ENCODE results near the gene TCL1B. TPM values are rescaled to one million over a fixed set of nuclear protein-coding genes. Genes with fewer than 3 reads are reported as not detected.

The TCL1B gene
- total and polyA plus RNA-seq, 2 of the 4 experiments (the other 2 are of a cell fraction): not detected

GRCh38 chr14:95722525-95723190 is 36.4 kb downstream of the TCL1B start:
- Histone ChIP-seq H4K8ac (ENCODE audit: low read depth in 2 of 2, low read length in 2 of 2) (no peak overlapping the region), H3K18ac (ENCODE audit: low read depth, low read length) (no peak overlapping the region), H4K20me1 (ENCODE audit: insufficient read depth, low read length) (no peaks in the 10 kb centered on the region), H3K23ac (ENCODE audit: low read depth, low read length) (no peak overlapping the region), H2BK15ac (ENCODE audit: low read depth, low read length) (no peak overlapping the region), H2AK5ac (ENCODE audit: low read depth, low read length) (no peak overlapping the region), H2BK5ac (ENCODE audit: low read depth, low read length, poor library complexity, severe bottlenecking) (no peak overlapping the region), H3K56ac (ENCODE audit: extremely low read depth, insufficient read depth, low read length) (no peak overlapping the region), H3K9ac (ENCODE audit: low read depth, low read length) (no peak overlapping the region), H3K79me1 (ENCODE audit: low read depth in 1 of 2, low read length in 2 of 2) (no peaks in the 10 kb centered on the region), H2AFZ (replicated peaks; ENCODE audit: low read length, poor library complexity) (no peak overlapping the region), H3K27me3 (ENCODE audit: control insufficient read depth, insufficient read depth, low read length) (no peaks in the 10 kb centered on the region), H3K27ac (ENCODE audit: insufficient read depth, low read length) (no peak overlapping the region), H4K91ac (ENCODE audit: insufficient read depth, low read depth, low read length) (no peak overlapping the region), H3K4me1 (ENCODE audit: control insufficient read depth, insufficient read depth, low read length) (no peaks in the 10 kb centered on the region), H3K9me3 (ENCODE audit: control insufficient read depth, insufficient read depth, low read length) (no peaks in the 10 kb centered on the region), H4K5ac (ENCODE audit: low read depth, low read length) (no peak overlapping the region), H3K36me3 (ENCODE audit: control insufficient read depth, insufficient read depth, low read length) (no peaks in the 10 kb centered on the region), H2BK120ac (ENCODE audit: low read depth, low read length) (no peak overlapping the region), H2AK9ac (replicated peaks; ENCODE audit: low read depth, low read length, poor library complexity) (no peak overlapping the region), H3K14ac (replicated peaks; ENCODE audit: low read depth, low read length) (no peak overlapping the region), H3K4me3 (ENCODE audit: insufficient read depth, low read depth, low read length) (no peak overlapping the region), H3K4ac (ENCODE audit: low read depth, low read length) (no peak overlapping the region), H2BK20ac (ENCODE audit: low read depth, low read length) (no peak overlapping the region), H3K4me2 (ENCODE audit: low read depth, low read length) (no peak overlapping the region), H3K9me1 (ENCODE audit: insufficient read depth, low read length) (no peaks in the 10 kb centered on the region)
- in situ Hi-C loops (cut with MboI; ENCODE audit: low sequenced_read_pairs): no loop called here
- dilution Hi-C loops (cut with HindIII; ENCODE audit: low sequenced_read_pairs, unreplicated experiment): no loop called here
- WGBS, 2 experiments (ENCODE audit: extremely low coverage in 2 of 2, insufficient read length in 1 of 2): no CpG with 5 or more reads among the region's 1 CpG
- TF ChIP-seq RAD21 (IDR thresholded peaks at IDR 0.05; ENCODE audit: low read length) (no peak), BHLHE40 (IDR thresholded peaks at IDR 0.05; ENCODE audit: low read depth, low read length) (no peak), USF2 (IDR thresholded peaks at IDR 0.05; ENCODE audit: low read depth, low read length) (no peak), RFX5 (IDR thresholded peaks at IDR 0.05; ENCODE audit: low read depth, low read length) (no peak), ELK1 (IDR thresholded peaks at IDR 0.05; ENCODE audit: borderline replicate concordance, low read depth, low read length) (no peak), CEBPB (IDR thresholded peaks at IDR 0.05; ENCODE audit: low read depth, low read length) (no peak), CHD1 (IDR thresholded peaks at IDR 0.05; ENCODE audit: low read depth, low read length) (no peak), SMC3 (IDR thresholded peaks at IDR 0.05; ENCODE audit: low read depth, low read length) (no peak)
- BruUV-seq (replicated peaks): no TSS peak
- ChIA-PET CTCF (no interaction called here), POLR2A (ENCODE audit: unreplicated experiment) (no interaction called here)
- intact Hi-C loops (cut with micrococcal nuclease): no loop called here
- ATAC-seq (ENCODE audit: low read depth): no peak
- no peak for DNase-seq

Data from IMR-90 (cell line).